Ascending aorta (tissue), 2 donors: ENCODE data around the gene LRP5. TPM values are rescaled to one million over a fixed set of nuclear protein-coding genes. Genes with fewer than 3 reads are reported as not detected.

Experiments used
- DNase-seq, 2 donors: peaks; one replicate each; pipeline ENCODE4 v3.0.0-alpha.2; 2019; ENCODE audit warnings: low spot score in 2 of 2
- H3K27ac ChIP-seq, 2 donors: fragments of 200-600 bp; sonication (generic); one replicate each; pipeline ENCODE4 v1.5.1; 2016 to 2017; ENCODE audit warnings: mild to moderate bottlenecking in 1 of 2
- H3K27me3 ChIP-seq: fragments of 200-600 bp; sonication (generic); one replicate; pipeline ENCODE4 v1.5.1; 2017
- H3K36me3 ChIP-seq, 2 donors: fragments of 200-600 bp; sonication (generic); one replicate each; pipeline ENCODE4 v1.5.1; 2016
- H3K4me1 ChIP-seq, 2 donors: fragments of 200-600 bp; sonication (generic); one replicate each; pipeline ENCODE4 v1.5.1; 2016 to 2017; ENCODE audit warnings: mild to moderate bottlenecking in 1 of 2
- H3K4me3 ChIP-seq, 2 donors: fragments of 200-600 bp; sonication (generic); one replicate each; pipeline ENCODE4 v1.5.1; 2016 to 2017; ENCODE audit warnings: mild to moderate bottlenecking in 1 of 2
- H3K9me3 ChIP-seq, 2 donors: fragments of 200-600 bp; sonication (generic); one replicate each; pipeline ENCODE4 v1.5.1; 2016
- intact Hi-C: fragments of 100-400 bp; cut with DNase I; formaldehyde crosslinking; loops from one replicate; pipeline ENCODE4 v1.15.1; 2023
- total RNA-seq: library from RNA; depleted of rRNA; stranded (reverse); fragments of >200 nt; gene quantifications from one replicate; pipeline ENCODE4 v1.1.0, GENCODE V29; 2016
- TF ChIP-seq, protein P1 (sequence below), 3 experiments: fragments of 200-600 bp in 2 of 3; fragments of 450-650 bp in 1 of 3; sonication (generic) in 2 of 3; IDR thresholded peaks; one replicate each; pipeline ENCODE4 v1.5.1; 2016 to 2019; ENCODE audit warnings: antibody characterized with exemption in 3 of 3, mild to moderate bottlenecking in 1 of 3, moderate library complexity in 1 of 3

LRP5 gene
- total RNA-seq, 1 donor from 2014 or later: 130 TPM

DNA sequence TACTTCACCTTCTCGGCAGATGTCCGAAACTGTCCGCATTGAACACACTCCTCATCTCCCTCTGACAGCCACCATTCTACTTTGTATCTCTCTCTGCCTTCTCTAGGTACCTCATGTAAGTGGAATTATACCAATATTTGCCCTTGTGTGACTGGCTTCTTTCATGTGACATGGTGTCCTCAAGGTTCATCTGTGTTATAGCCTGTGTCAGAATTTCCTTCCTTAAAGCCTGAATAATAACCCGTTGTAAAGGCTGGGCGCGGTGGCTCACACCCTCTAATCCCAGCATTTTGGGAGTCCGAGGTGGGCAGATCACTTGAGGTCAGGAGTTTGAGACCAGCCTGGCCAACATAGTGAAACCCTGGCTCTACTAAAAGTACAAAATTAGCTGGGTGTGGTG lies 107.8 kb downstream of the LRP5 start:
- no peaks in the 10 kb centered on the region for H3K4me1 ChIP-seq
- H3K9me3 ChIP-seq: no peaks in the 10 kb centered on the region
- H3K27ac ChIP-seq: no peak overlapping the region
- intact Hi-C loops: no loop called here
- DNase-seq: no peak
- H3K4me3 ChIP-seq: no peak overlapping the region
- H3K27me3 ChIP-seq: no peaks in the 10 kb centered on the region
- TF ChIP-seq, protein P1, sequence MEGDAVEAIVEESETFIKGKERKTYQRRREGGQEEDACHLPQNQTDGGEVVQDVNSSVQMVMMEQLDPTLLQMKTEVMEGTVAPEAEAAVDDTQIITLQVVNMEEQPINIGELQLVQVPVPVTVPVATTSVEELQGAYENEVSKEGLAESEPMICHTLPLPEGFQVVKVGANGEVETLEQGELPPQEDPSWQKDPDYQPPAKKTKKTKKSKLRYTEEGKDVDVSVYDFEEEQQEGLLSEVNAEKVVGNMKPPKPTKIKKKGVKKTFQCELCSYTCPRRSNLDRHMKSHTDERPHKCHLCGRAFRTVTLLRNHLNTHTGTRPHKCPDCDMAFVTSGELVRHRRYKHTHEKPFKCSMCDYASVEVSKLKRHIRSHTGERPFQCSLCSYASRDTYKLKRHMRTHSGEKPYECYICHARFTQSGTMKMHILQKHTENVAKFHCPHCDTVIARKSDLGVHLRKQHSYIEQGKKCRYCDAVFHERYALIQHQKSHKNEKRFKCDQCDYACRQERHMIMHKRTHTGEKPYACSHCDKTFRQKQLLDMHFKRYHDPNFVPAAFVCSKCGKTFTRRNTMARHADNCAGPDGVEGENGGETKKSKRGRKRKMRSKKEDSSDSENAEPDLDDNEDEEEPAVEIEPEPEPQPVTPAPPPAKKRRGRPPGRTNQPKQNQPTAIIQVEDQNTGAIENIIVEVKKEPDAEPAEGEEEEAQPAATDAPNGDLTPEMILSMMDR (IDR thresholded peaks at IDR 0.05): no peak
- peaks cover 47 to 71% of the 10 kb centered on the region in 2 donors for H3K36me3 ChIP-seq

DNA sequence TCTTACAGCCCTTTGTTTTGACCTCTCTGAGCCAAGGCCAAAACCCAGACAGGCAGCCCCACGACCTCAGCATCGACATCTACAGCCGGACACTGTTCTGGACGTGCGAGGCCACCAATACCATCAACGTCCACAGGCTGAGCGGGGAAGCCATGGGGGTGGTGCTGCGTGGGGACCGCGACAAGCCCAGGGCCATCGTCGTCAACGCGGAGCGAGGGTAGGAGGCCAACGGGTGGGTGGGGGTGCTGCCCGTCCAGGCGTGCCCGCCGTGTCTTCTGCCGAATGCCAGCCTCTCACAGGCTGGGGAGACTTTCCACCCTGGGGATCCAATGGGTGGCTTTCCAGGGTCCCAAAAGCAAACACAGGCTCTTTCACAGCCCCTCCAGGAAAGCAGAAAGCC lies 111.1 kb downstream of the LRP5 start:
- TF ChIP-seq, protein P1 (IDR thresholded peaks at IDR 0.05): no peak
- intact Hi-C loops: no loop called here
- H3K36me3 ChIP-seq: peaks cover 58 to 79% of the 10 kb centered on the region in 2 donors

DNA sequence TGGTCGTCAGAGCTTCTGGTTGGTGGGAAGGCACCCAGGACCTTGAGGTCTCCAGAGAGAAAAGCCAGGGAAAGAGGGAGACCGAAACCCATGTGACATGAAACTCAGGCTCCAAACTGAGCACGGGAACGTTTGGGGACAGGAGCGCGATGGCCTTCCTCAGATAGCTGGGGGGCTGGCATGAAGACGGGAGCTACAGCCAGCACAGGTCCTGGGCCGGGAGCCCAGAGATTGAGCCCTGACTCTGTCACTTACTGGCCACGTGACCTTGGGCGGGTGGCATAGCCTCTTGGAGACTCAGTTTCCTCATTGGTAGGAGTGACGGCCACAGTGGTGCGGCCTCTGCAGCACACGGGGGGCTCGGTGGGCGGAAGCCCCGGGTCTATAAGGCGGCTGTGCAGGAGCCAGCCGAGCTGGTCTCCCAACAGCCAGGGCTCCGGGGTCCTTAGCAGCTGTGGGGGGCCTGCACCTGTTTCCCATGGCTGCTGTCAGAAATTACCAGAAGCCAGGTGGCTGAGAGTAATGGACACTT lies 111.8 kb downstream of the LRP5 start:
- H3K36me3 ChIP-seq: peaks cover 59 to 79% of the 10 kb centered on the region in 2 donors
- DNase-seq: no peak

More for the DNA sequence above, 111.1 kb downstream of the LRP5 start:
- Histone ChIP-seq H3K27ac (no peak overlapping the region), H3K4me1 (no peaks in the 10 kb centered on the region), H3K9me3 (no peaks in the 10 kb centered on the region), H3K27me3 (no peaks in the 10 kb centered on the region), H3K4me3 (no peak overlapping the region)
- no peak for DNase-seq

DNA sequence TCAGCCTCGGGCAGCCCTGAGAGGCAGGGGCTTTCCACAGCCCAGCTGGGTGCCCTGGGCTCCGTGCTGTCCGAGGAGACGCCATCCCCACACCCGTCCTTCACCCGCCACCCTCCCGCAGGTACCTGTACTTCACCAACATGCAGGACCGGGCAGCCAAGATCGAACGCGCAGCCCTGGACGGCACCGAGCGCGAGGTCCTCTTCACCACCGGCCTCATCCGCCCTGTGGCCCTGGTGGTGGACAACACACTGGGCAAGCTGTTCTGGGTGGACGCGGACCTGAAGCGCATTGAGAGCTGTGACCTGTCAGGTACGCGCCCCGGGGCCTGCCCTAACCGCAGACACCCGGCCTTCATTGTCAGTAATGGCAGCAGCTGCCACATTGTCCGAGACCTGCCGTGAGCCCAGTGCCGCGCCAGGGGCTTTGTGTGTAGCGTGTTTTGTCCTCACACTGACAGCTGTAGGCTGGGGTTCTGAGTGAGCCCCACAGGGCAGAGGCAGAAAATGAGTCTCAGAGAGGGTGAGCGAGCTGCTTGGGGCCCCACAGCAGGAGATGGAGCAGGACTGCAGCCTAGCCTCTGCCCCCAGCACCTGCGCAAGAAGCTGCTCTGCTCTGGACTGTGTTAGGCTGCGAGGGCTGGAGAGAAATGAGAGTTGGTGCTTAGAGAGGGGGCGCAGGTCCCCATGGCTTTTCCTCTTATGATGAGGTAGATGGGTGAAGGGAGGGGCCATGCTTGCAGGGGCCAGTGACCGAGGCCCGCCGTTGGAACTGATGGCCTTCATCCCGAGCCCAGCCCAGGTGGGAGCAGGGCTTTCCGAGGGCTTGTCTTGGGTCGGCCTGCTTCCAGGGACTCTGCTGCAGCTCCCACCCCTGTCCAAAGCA lies 112.8 kb downstream of the LRP5 start:
- Histone ChIP-seq H3K36me3 (peaks cover 62 to 80% of the 10 kb centered on the region in 2 donors), H3K9me3 (peaks cover 0 to 6% of the 10 kb centered on the region in 2 donors), H3K27ac (no peak overlapping the region), H3K27me3 (no peaks in the 10 kb centered on the region), H3K4me3 (no peak overlapping the region), H3K4me1 (no peaks in the 10 kb centered on the region)
- DNase-seq: no peak
- intact Hi-C loops: no loop called here
- TF ChIP-seq, protein P1 (IDR thresholded peaks at IDR 0.05): no peak

More for the DNA sequence above, 111.8 kb downstream of the LRP5 start:
- Histone ChIP-seq H3K4me1 (no peaks in the 10 kb centered on the region), H3K4me3 (no peak overlapping the region), H3K9me3 (no peaks in the 10 kb centered on the region), H3K27me3 (no peaks in the 10 kb centered on the region), H3K27ac (no peak overlapping the region)
- TF ChIP-seq, protein P1 (IDR thresholded peaks at IDR 0.05): no peak
- intact Hi-C loops: no loop called here

DNA sequence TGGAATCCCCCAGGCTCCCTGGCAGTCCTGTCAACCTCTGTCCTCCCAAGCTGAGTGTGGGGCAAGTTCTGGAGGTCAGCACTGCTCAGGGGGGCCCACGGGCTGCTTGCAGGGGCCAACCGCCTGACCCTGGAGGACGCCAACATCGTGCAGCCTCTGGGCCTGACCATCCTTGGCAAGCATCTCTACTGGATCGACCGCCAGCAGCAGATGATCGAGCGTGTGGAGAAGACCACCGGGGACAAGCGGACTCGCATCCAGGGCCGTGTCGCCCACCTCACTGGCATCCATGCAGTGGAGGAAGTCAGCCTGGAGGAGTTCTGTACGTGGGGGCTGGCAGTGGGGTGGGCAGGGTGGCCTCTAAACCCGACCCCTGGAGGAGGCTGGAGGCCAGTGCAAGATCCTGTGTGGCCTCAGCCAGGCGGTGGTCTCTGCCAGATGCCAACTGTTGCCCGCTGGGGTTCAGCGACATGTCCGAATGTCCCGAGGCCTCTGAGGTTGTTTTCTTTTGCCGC lies 113.5 kb downstream of the LRP5 start:
- intact Hi-C loops: no loop called here
- no peak overlapping the region for H3K27ac ChIP-seq
- no peaks in the 10 kb centered on the region for H3K4me1 ChIP-seq
- TF ChIP-seq, protein P1 (IDR thresholded peaks at IDR 0.05): no peak
- H3K9me3 ChIP-seq: peaks cover 0 to 6% of the 10 kb centered on the region in 2 donors
- no peaks in the 10 kb centered on the region for H3K27me3 ChIP-seq
- H3K4me3 ChIP-seq: no peak overlapping the region
- peaks cover 62 to 82% of the 10 kb centered on the region in 2 donors for H3K36me3 ChIP-seq
- no peak for DNase-seq
